HT-29 (cell line): ENCODE data around the gene DYNC1I1. TPM values are rescaled to one million over a fixed set of nuclear protein-coding genes. Genes with fewer than 3 reads are reported as not detected.

Experiments used
- DNase-seq: peaks from one replicate; pipeline ENCODE4 v3.0.0-alpha.2; 2015; ENCODE audit warnings: low spot score
- total RNA-seq: library from RNA; depleted of rRNA; stranded (reverse); fragments of >200 nt; shearing (Covaris generic); gene quantifications from 2 replicates; pipeline ENCODE4 v1.2.3, GENCODE V29; 2014; rRNA removed

Gene DYNC1I1
- total RNA-seq, 1 experiment from 2014 or later: 0.31 TPM

- DNase-seq: no peak
These were observed 359.2 kb downstream of the DYNC1I1 start for GRCh38 chr7:96131525-96131924.

GRCh38 chr7:96135241-96135640 lies 362.9 kb downstream of the DYNC1I1 start:
- DNase-seq: no peak

GRCh38 chr7:96136600-96137239 lies 364.4 kb downstream of the DYNC1I1 start:
- DNase-seq: no peak

GRCh38 chr7:96143495-96144259 lies 371.3 kb downstream of the DYNC1I1 start:
- no peak for DNase-seq

- no peak for DNase-seq
These were observed 371.8 kb downstream of the DYNC1I1 start for GRCh38 chr7:96144260-96144526.

Other genes starting within 250 kb of the DYNC1I1 start
- 4.9 and 13.9 TPM in 2 replicates for gene PDK4, start 176.0 kb upstream of the DYNC1I1 start, total RNA-seq